Stimulated activated CD4-positive, alpha-beta T cell treated with anti-CD3 and anti-CD28 coated beads, Interleukin-4, amount 100 ng/mL, for 1 hour (primary cell): ENCODE data around the gene PHF13.

Experiments used
- DNase-seq: peaks from one replicate; pipeline ENCODE4 v3.0.0-alpha.2; 2020

PHF13 gene

DNA sequence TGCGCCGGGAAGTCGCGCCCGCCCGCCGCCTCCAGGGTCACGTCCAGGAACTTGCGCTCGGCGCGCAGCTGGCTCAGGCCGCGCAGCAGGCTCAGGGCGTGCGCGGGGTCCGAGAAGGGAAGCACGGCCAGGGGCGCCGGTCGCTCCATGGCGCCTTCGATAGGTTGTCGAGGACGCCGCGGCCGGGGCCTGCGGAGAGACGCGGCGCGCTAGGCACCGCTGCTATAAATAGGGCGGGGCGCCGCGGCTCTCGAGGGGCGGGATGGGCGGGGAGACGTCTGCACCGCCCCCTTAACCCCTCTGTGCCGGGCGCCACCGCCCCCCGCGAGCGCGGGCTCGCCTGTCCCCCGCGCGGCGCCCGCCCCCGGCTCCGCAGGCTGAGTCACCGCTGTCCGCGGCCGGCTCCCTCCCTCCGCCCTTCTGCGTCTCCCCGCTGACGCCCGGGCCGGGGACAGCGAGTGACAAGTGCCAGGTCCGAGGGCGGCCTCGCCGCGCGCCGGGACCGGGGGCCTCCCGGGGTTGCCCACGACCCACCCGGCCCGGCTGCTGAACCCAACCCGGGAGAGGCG is 10.8 kb upstream of the PHF13 start, which contains the start of gene KLHL21:
KLHL21 (minus strand) TSS at position 201 of the 569 bp plus-strand sequence; CDS start at position 149, 52 bp downstream.
- peak; percentile 89 for DNase-seq

DNA sequence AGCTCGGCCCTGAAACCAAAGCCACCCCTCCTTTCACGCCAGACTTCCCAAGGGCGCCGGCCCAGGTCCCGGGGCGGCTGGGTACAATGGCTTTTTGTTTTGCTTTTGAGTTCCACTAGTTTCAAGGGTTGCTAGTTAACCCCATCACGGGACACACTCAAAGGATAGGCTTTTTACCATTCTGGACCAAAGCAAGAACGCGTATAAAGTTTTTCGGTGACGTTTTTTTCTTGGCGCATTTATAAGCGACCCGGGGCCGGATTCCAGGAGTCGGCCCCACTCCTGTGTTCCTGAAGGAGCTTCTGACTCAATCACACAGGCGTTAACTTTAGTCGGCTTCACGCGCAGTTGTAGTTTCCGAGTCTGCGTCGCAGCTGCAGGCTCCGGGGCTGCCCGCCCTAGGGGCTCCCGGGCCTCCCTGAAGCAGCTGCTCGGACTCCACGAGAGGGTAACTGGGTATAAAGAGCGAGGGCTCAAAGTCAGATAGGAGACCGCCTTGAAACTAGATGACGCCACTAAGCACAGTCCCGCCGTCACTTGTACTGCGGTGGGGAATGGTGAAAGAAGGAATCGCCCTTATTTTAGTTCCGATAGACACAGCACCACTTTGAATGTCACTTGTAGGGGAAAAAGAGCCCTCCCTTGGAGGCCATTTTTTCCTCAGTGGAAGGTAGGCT is 10.2 kb upstream of the PHF13 start:
- peak; percentile 53 for DNase-seq

DNA sequence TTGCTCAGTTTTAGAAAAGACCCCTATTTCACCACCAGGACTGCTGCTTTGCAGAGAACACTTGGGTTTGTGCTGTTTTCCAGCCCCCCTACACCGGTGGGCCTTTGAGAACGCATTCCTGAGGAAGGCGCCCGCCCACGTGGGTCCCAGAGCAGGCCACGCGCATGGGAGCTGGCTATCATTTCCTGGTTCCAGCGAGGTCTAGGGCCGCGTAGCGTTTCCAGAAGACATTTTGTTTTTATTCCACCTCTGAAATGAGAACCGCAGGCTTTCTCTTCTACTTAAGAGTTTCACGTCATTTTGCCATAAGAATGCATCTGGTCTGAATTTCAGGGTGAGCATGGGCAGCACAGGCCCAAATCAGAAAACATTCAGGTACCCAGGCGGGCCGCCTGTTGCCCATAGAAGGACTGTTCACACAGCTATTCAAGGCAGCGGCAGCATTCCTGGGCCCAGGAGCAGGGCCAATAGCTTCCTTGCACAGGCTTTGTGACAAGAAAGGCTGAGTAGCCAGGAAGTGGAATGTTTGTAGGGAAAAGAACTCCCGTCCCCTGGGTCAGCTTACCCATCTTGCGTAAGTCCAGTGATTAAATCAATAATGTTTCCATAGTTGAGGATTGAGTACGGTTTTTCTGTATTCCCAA is 9.5 kb upstream of the PHF13 start:
- DNase-seq = no peak

- DNase-seq = no peak
Measured at GRCh38 chr1:6612641-6613360, 730 bp upstream of the PHF13 start.

DNA sequence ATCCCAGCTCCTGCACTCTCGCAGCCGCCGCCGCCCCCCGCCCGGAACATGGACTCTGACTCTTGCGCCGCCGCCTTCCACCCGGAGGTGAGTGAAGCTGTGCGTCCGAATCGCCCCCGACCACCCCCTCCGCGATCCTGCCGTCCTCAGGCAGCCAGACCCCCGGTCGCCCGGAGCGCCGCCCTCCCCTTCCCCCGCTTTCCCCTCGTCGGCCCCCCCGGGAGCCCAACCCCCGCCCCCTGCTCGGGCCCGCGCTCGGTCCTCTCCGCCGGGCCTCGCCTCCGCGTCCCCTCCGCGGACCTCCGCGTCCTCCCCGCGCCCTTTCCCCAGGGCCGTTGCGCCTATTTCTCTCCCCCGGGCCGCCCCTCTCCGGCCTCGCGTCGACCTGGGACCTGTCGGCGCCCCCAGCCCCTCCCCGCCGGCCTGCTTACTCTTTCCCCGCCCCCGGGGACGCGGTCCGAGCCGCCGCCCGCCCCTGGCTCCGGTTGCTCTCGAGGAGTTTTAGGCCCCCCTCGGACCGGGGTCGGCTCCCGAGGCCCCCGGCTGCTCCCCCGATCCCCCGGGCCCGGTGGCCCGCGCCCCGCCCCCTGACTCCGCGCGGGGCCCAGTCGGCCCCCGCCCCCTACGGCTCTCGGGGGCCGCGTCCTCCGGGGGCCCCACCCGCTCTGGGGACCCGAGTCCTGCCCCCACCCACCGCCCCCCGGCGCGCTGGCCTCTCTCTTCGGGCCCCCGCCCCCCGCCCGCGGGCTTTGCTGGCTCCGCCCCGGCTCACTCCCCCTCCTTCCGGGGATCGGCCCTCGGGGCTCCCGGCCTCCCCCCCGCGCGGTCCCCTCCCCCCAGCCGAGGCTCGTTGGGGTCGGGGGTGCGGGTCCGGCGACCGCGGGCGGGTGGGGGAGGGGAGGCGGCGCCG is 743 bp downstream of the PHF13 start:
- peak; percentile 71 for DNase-seq

DNA sequence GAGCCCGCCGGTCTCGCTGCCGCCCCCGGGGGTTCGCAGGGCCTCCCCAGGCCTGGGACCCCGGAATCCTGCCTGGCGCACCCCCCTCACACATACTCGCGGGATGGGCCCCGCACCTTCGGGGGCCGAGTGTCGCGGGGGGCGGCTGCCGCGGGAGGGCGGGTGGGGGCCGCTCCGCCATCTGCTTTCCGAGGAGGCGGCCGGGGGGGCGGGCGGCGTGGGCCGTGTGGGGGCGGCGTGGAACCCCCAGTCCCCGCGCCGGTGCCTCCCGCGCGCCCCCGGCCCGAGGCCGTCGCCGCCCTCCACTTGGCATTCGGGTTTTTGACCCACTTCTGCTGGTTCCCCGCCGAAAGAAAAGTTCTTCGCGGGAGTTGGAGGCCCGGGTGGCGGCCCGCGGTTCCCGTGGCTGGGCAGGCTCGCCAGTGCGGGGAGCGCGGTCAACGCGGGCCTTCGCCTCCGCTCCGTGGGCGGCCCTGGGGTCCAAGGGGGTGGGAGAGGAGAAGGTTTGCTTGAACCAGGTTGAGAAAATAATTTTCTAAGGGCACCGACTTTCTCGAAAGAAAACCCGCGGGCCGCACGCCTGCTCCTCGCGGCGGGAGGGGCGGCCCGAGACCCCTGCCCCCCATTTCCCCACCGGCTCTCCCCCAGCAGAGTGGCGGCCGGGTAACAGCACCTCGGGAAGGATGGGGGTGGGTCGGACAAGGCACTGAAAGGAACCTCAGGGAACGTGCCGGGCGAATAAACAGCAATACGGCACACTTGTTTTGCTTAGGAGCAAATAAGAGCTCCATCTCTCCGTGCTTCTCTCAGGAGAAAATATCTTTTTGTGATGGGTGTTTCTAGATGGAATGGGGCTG is 1.6 kb downstream of the PHF13 start:
- DNase-seq = peak; percentile 29

DNA sequence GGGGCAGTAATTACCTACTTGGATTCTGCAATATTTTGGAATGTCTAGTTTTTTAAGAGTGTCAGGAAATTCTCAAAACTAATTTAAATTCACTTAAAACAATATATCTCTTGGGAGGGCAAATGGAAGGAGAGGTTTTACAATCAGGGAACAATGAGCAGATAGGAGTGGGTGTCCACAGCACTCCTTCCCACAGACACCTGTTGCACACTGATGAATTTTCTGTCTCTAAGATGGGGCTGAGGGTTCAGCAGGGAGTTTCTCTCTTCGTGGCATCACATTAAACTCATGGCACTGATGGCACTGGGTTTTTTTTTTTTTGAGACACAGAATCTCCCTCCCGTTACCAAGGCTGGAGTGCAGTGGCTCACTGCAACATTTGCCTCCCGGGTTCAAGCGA is 5.5 kb downstream of the PHF13 start:
- DNase-seq = no peak

- no peak for DNase-seq
Measured at GRCh38 chr1:6621429-6622391, 8.2 kb downstream of the PHF13 start.

GRCh38 chr1:6622396-6623152 is 9.0 kb downstream of the PHF13 start:
- no peak for DNase-seq

DNA sequence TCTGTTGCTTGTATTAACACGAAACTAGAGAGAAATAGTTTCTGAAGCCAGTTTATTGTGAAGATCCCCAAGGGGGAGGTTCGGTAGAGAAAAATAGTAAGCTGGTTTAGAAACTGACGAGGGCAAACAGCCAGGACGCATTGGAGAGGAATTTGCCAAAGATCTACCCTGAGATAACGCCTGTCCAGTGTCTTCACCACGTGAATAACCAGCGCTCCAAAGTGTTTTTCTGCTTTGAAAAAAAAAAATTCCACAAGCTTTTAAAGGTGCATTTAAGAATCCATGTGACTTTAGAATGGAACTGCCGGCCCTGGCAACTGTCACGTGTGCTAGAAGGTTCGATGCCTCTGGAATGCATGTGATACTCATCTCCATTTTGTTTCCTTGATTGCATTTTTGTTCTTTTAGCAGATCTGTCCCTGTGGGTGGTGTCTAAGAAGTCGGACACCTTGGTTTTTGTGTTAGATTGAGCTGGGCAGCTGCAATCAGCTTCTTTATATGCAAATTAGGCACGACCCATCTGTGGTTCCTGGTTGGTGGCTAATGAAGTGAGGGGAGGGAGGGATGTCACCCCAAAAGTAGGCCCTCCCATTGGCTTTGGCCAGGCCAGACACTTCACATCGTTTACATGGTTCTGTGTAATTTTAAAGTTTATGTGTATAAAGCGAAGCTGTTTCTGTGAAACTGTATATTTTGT is 9.9 kb downstream of the PHF13 start:
- no peak for DNase-seq

GRCh38 chr1:6624710-6625583 is 11.4 kb downstream of the PHF13 start, which contains the start of gene THAP3:
THAP3 (plus strand) TSS chr1:6624868; CDS start chr1:6625219, 351 bp downstream.
- DNase-seq = peak; percentile 92

DNA sequence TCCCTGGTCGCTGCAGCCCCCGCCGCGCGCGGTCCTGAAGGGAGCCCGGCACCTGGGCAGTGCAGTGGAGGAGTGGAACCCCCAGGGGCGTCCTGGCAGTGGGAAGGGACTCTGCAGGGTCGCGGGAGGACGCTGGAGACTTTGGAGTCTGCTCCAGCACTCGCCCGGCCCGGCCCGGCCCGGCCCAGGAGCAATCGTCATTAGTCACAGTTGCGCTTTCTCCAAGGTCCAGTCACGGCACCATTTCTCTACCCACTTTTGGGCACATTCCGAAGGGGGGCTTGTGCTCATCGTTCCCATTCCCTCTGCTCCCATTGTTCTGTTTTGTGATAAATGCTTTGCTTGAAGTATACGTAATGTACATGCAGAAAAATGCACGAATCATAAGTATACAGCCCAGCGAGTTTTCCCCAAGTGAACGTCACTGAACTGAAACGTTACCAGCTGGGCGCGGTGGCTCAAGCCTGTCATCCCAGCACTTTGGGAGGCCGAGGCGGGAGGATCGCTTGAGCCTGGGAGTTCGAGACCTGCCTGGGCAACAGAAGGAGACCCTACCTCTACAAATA is 12.1 kb downstream of the PHF13 start:
- DNase-seq = no peak

- DNase-seq = no peak
Measured at GRCh38 chr1:6627031-6627430, 13.5 kb downstream of the PHF13 start.

GRCh38 chr1:6627841-6628545 is 14.5 kb downstream of the PHF13 start:
- no peak for DNase-seq

- DNase-seq = no peak
Measured at GRCh38 chr1:6628971-6629479, 15.5 kb downstream of the PHF13 start.

DNA sequence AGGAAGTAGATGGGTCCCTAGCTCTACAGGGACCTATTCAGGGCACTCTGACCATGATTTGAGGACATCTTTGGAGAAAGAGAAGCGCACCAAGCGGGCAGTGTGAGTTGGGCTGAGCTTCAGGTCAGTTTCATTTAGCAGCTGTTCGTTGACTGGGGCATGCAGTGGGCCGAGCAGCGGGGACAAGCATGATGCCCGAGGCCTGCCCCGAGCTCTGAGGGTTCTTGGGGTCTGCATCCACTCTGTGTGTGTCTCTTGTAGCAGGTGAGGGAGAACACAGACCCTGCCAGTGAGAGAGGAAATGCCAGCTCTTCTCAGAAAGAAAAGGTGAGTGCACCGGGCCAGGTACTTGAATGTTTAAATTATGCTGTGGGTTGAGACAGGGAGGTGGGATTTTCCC is 16.5 kb downstream of the PHF13 start:
- DNase-seq = no peak
